ENCODE results near the gene PITPNC1.
"Not testable (repeated sequence)": the region's sequence is repeated elsewhere in the genome, so short reads cannot be mapped to it uniquely, and the experiment has no call there.

GRCh38 chr17:67338353-67338752, 38.7 kb upstream of the PITPNC1 start:
- TF ChIP-seq, protein P1, sequence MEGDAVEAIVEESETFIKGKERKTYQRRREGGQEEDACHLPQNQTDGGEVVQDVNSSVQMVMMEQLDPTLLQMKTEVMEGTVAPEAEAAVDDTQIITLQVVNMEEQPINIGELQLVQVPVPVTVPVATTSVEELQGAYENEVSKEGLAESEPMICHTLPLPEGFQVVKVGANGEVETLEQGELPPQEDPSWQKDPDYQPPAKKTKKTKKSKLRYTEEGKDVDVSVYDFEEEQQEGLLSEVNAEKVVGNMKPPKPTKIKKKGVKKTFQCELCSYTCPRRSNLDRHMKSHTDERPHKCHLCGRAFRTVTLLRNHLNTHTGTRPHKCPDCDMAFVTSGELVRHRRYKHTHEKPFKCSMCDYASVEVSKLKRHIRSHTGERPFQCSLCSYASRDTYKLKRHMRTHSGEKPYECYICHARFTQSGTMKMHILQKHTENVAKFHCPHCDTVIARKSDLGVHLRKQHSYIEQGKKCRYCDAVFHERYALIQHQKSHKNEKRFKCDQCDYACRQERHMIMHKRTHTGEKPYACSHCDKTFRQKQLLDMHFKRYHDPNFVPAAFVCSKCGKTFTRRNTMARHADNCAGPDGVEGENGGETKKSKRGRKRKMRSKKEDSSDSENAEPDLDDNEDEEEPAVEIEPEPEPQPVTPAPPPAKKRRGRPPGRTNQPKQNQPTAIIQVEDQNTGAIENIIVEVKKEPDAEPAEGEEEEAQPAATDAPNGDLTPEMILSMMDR (IDR thresholded peaks at IDR 0.05) = not testable (repeated sequence)
- TF ChIP-seq POLR2AphosphoS5 (IDR thresholded peaks at IDR 0.05); POLR2A (IDR thresholded peaks at IDR 0.05; ENCODE audit: low read depth); EP300 (IDR thresholded peaks at IDR 0.05): not testable (repeated sequence)

Data from esophagus muscularis mucosa (tissue), 4 donors.